H1 (cell line): Measurements from ENCODE around the gene TNNT1. TPM values are rescaled to one million over a fixed set of nuclear protein-coding genes. Genes with fewer than 3 reads are reported as not detected.

Experiments
- BCL11A ChIP-seq, 2 experiments: IDR thresholded peaks; one replicate each; pipeline ENCODE4 v1.6.1; 2011; ENCODE audit warnings: low read depth in 2 of 2, low read length in 2 of 2, mild to moderate bottlenecking in 2 of 2
- BRCA1 ChIP-seq: IDR thresholded peaks from 2 replicates; pipeline ENCODE4 v1.6.1; 2012; ENCODE audit warnings: low read depth, low read length, improper control_type of control experiment
- CEBPB ChIP-seq: IDR thresholded peaks from 2 replicates; pipeline ENCODE4 v1.6.1; 2012; ENCODE audit warnings: low read depth, low read length
- E2F6 ChIP-seq: IDR thresholded peaks from 2 replicates; pipeline ENCODE4 v1.6.1; 2012; ENCODE audit warnings: inconsistent platforms
- NANOG ChIP-seq: IDR thresholded peaks from 2 replicates; pipeline ENCODE4 v1.6.1; 2011; ENCODE audit warnings: low read length, low read depth, mild to moderate bottlenecking, inconsistent platforms; ENCODE audit not compliant: insufficient read depth, poor library complexity, severe bottlenecking
- PHF8 ChIP-seq: fragments of 200-600 bp; sonication (generic); conservative IDR thresholded peaks from 2 replicates; pipeline ENCODE4 v1.7.1; 2012; ENCODE audit warnings: low read depth, mild to moderate bottlenecking, inconsistent platforms, low read length, moderate library complexity
- RNF2 ChIP-seq: fragments of 200-900, 300-1000 bp; sonication (generic); IDR thresholded peaks from 2 replicates; pipeline ENCODE4 v1.7.1; 2016; ENCODE audit warnings: borderline replicate concordance, low read depth, mild to moderate bottlenecking, antibody characterized with exemption, low read length; ENCODE audit not compliant: poor library complexity, severe bottlenecking; ENCODE audit errors: missing control alignments
- SUZ12 ChIP-seq: fragments of 200-600 bp; sonication (generic); IDR thresholded peaks from 2 replicates; pipeline ENCODE4 v1.6.1; 2012; ENCODE audit warnings: mild to moderate bottlenecking, inconsistent platforms, low read length, moderate library complexity, mixed read lengths
- polyA plus RNA-seq, 7 experiments: library from polyadenylated mRNA; depleted of rRNA in 3 of 7; stranded (reverse) in 5 of 7; unstranded in 2 of 7; fragments of >200 nt in 5 of 7; fragments of 200-250 nt in 2 of 7; gene quantifications; 1 replicate in 5 of 7; 2 replicates in 1 of 7; 4 replicates in 1 of 7; pipeline versions ENCODE4 v1.2.1 to v1.2.3, GENCODE V29; 2011 to 2013; ENCODE audit warnings: missing spikeins in 2 of 7, mixed read lengths in 2 of 7
- total RNA-seq: library from RNA; stranded (reverse); fragmentation: NEBNext Ultra II Directional; extraction: Animal tissue kit (Norgen Biotek cat#: 25700); gene quantifications from 2 replicates; pipeline ENCODE4 v1.2.1, GENCODE V29; 2021
- TF ChIP-seq, protein P1 (sequence below): fragments of 300-600 bp; sonication (generic); IDR thresholded peaks from 2 replicates; pipeline ENCODE4 v1.7.1; 2012; ENCODE audit warnings: low read length, moderate library complexity, mild to moderate bottlenecking, inconsistent platforms; ENCODE audit not compliant: insufficient replicate concordance
- TF ChIP-seq, protein P2 (sequence below): IDR thresholded peaks from 2 replicates; pipeline ENCODE4 v1.6.1; 2012; ENCODE audit warnings: inconsistent platforms

Gene TNNT1
- total and polyA plus RNA-seq, 2 of the 8 experiments (the other 6 are each of a cell fraction or from before 2014, with no cell fraction given), result 69.6 to 107 TPM

DNA sequence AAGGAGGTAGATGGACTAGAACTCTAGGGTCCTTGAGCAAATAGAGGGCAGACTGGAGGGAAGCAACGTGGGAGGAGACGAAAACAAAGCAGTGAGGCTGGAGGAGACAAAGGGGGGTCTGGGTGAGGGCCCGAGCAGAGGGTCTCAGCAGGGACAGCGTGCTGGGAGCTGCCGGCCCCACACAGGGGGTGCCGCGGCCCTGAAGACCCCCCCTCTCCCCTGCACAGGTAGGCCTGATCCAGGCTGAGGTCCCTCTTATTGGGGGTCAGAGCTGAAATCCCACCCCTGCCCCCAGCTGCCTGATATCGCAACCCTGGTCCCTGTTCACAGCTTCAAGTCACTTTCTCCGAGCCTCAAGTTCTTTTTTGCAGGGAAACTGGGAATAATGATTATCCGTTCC is 64.6 kb downstream of the TNNT1 start (continued):
- TF ChIP-seq, protein P1, sequence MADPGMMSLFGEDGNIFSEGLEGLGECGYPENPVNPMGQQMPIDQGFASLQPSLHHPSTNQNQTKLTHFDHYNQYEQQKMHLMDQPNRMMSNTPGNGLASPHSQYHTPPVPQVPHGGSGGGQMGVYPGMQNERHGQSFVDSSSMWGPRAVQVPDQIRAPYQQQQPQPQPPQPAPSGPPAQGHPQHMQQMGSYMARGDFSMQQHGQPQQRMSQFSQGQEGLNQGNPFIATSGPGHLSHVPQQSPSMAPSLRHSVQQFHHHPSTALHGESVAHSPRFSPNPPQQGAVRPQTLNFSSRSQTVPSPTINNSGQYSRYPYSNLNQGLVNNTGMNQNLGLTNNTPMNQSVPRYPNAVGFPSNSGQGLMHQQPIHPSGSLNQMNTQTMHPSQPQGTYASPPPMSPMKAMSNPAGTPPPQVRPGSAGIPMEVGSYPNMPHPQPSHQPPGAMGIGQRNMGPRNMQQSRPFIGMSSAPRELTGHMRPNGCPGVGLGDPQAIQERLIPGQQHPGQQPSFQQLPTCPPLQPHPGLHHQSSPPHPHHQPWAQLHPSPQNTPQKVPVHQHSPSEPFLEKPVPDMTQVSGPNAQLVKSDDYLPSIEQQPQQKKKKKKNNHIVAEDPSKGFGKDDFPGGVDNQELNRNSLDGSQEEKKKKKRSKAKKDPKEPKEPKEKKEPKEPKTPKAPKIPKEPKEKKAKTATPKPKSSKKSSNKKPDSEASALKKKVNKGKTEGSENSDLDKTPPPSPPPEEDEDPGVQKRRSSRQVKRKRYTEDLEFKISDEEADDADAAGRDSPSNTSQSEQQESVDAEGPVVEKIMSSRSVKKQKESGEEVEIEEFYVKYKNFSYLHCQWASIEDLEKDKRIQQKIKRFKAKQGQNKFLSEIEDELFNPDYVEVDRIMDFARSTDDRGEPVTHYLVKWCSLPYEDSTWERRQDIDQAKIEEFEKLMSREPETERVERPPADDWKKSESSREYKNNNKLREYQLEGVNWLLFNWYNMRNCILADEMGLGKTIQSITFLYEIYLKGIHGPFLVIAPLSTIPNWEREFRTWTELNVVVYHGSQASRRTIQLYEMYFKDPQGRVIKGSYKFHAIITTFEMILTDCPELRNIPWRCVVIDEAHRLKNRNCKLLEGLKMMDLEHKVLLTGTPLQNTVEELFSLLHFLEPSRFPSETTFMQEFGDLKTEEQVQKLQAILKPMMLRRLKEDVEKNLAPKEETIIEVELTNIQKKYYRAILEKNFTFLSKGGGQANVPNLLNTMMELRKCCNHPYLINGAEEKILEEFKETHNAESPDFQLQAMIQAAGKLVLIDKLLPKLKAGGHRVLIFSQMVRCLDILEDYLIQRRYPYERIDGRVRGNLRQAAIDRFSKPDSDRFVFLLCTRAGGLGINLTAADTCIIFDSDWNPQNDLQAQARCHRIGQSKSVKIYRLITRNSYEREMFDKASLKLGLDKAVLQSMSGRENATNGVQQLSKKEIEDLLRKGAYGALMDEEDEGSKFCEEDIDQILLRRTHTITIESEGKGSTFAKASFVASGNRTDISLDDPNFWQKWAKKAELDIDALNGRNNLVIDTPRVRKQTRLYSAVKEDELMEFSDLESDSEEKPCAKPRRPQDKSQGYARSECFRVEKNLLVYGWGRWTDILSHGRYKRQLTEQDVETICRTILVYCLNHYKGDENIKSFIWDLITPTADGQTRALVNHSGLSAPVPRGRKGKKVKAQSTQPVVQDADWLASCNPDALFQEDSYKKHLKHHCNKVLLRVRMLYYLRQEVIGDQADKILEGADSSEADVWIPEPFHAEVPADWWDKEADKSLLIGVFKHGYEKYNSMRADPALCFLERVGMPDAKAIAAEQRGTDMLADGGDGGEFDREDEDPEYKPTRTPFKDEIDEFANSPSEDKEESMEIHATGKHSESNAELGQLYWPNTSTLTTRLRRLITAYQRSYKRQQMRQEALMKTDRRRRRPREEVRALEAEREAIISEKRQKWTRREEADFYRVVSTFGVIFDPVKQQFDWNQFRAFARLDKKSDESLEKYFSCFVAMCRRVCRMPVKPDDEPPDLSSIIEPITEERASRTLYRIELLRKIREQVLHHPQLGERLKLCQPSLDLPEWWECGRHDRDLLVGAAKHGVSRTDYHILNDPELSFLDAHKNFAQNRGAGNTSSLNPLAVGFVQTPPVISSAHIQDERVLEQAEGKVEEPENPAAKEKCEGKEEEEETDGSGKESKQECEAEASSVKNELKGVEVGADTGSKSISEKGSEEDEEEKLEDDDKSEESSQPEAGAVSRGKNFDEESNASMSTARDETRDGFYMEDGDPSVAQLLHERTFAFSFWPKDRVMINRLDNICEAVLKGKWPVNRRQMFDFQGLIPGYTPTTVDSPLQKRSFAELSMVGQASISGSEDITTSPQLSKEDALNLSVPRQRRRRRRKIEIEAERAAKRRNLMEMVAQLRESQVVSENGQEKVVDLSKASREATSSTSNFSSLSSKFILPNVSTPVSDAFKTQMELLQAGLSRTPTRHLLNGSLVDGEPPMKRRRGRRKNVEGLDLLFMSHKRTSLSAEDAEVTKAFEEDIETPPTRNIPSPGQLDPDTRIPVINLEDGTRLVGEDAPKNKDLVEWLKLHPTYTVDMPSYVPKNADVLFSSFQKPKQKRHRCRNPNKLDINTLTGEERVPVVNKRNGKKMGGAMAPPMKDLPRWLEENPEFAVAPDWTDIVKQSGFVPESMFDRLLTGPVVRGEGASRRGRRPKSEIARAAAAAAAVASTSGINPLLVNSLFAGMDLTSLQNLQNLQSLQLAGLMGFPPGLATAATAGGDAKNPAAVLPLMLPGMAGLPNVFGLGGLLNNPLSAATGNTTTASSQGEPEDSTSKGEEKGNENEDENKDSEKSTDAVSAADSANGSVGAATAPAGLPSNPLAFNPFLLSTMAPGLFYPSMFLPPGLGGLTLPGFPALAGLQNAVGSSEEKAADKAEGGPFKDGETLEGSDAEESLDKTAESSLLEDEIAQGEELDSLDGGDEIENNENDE, result no peak
- TF ChIP-seq CEBPB, result no peak
- TF ChIP-seq BRCA1, result no peak
- no peak for TF ChIP-seq NANOG
- no peak for TF ChIP-seq SUZ12
- TF ChIP-seq E2F6, result no peak
- TF ChIP-seq, protein P2, sequence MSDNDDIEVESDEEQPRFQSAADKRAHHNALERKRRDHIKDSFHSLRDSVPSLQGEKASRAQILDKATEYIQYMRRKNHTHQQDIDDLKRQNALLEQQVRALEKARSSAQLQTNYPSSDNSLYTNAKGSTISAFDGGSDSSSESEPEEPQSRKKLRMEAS, result no peak
- TF ChIP-seq RNF2, result no peak
- TF ChIP-seq PHF8, result no peak
- TF ChIP-seq BCL11A (IDR thresholded peaks at IDR 0.05; ENCODE audit: low read depth in 2 of 2, low read length in 2 of 2), result no peak
